ENCODE data around the gene DRD4. TPM values are rescaled to one million over a fixed set of nuclear protein-coding genes. Genes with fewer than 3 reads are reported as not detected.

Gene DRD4
- total and polyA plus RNA-seq, 4 experiments from 2014 or later = 0.64 to 1.0 TPM; not detected in 2

GRCh38 chr11:655036-655726 lies 18.1 kb downstream of the DRD4 start:
- H3K4me3 Mint-ChIP-seq = no peak overlapping the region
- peaks cover 15 to 17% of the 10 kb centered on the region in 2 donors for H3K36me3 Mint-ChIP-seq
- no peaks in the 10 kb centered on the region for H3K36me3 ChIP-seq (ENCODE audit: insufficient read depth, low read length)
- no peaks in the 10 kb centered on the region for H3K4me1 ChIP-seq (ENCODE audit: insufficient read depth, low read length)
- intact Hi-C loops (cut with micrococcal nuclease) = no loop called here
- no peaks in the 10 kb centered on the region for H3K27me3 ChIP-seq (ENCODE audit: insufficient read depth, low read length)
- H3K27ac Mint-ChIP-seq = no peak overlapping the region
- no peaks in the 10 kb centered on the region for H3K9me3 ChIP-seq (ENCODE audit: control insufficient read depth in 1 of 2, low read length in 2 of 2)
- H3K27me3 Mint-ChIP-seq = no peaks in the 10 kb centered on the region
- no peaks in the 10 kb centered on the region for H3K9me3 Mint-ChIP-seq
- H3K27ac ChIP-seq (ENCODE audit: low read depth, low read length) = no peak overlapping the region
- peaks cover 0 to 3% (median 0%) of the 10 kb centered on the region in 4 donors for H3K4me1 Mint-ChIP-seq
- no peak for DNase-seq
- ChIA-PET CTCF (ENCODE audit: partially characterized antibody) (interaction anchor here (1.9 kb wide), 1 partner anchor 11 kb away, joined by 8 read pairs; no protein-coding TSS in a partner anchor), POLR2A (ENCODE audit: partially characterized antibody) (interaction anchor here (1.3 kb wide), 1 partner anchor 92 kb away, joined by 4 read pairs; the partner anchor contains the start of gene TALDO1)
- H3K4me3 ChIP-seq (ENCODE audit: low read length in 2 of 2) = no peak overlapping the region

GRCh38 chr11:656426-656825 lies 19.4 kb downstream of the DRD4 start:
- CTCF ChIA-PET (ENCODE audit: partially characterized antibody) = interaction anchor here (1.3 to 1.9 kb wide), 2 partner anchors 10 to 15 kb away, joined by 3 to 8 read pairs; no protein-coding TSS in a partner anchor
- POLR2A ChIA-PET (ENCODE audit: partially characterized antibody) = interaction anchor here (0.7 kb wide), 1 partner anchor 72 kb away, joined by 3 read pairs; no protein-coding TSS in a partner anchor

GRCh38 chr11:656866-657265 lies 19.8 kb downstream of the DRD4 start:
- no peak overlapping the region for H3K4me3 ChIP-seq (ENCODE audit: low read length in 2 of 2)
- no peak for DNase-seq
- H3K4me3 Mint-ChIP-seq = no peak overlapping the region
- H3K27ac Mint-ChIP-seq = no peak overlapping the region
- H3K36me3 Mint-ChIP-seq = peaks cover 10 to 15% of the 10 kb centered on the region in 2 donors
- intact Hi-C loops (cut with micrococcal nuclease) = no loop called here
- POLR2A ChIA-PET (ENCODE audit: partially characterized antibody) = no interaction called here
- H3K4me1 ChIP-seq (ENCODE audit: insufficient read depth, low read length) = no peaks in the 10 kb centered on the region
- H3K36me3 ChIP-seq (ENCODE audit: insufficient read depth, low read length) = peaks cover 4% of the 10 kb centered on the region
- no peaks in the 10 kb centered on the region for H3K9me3 ChIP-seq (ENCODE audit: control insufficient read depth in 1 of 2, low read length in 2 of 2)
- peaks cover 0 to 1% (median 0%) of the 10 kb centered on the region in 4 donors for H3K4me1 Mint-ChIP-seq
- CTCF ChIA-PET (ENCODE audit: partially characterized antibody) = interaction anchor here (1.3 to 1.9 kb wide), 2 partner anchors 9 to 15 kb away, joined by 3 to 8 read pairs; no protein-coding TSS in a partner anchor
- no peaks in the 10 kb centered on the region for H3K27me3 Mint-ChIP-seq
- no peak overlapping the region for H3K27ac ChIP-seq (ENCODE audit: low read depth, low read length)
- no peaks in the 10 kb centered on the region for H3K27me3 ChIP-seq (ENCODE audit: insufficient read depth, low read length)
- no peaks in the 10 kb centered on the region for H3K9me3 Mint-ChIP-seq

More at GRCh38 chr11:656426-656825, 19.4 kb downstream of the DRD4 start:
- Mint-ChIP-seq H3K4me3 (no peak overlapping the region), H3K9me3 (no peaks in the 10 kb centered on the region), H3K27ac (no peak overlapping the region), H3K36me3 (peaks cover 13 to 16% of the 10 kb centered on the region in 2 donors), H3K27me3 (no peaks in the 10 kb centered on the region), H3K4me1 (peaks cover 0 to 1% (median 0%) of the 10 kb centered on the region in 4 donors)
- no peaks in the 10 kb centered on the region for H3K9me3 ChIP-seq (ENCODE audit: control insufficient read depth in 1 of 2, low read length in 2 of 2)
- H3K27me3 ChIP-seq (ENCODE audit: insufficient read depth, low read length) = no peaks in the 10 kb centered on the region
- no peak overlapping the region for H3K27ac ChIP-seq (ENCODE audit: low read depth, low read length)
- no peak for DNase-seq
- intact Hi-C loops (cut with micrococcal nuclease) = no loop called here
- H3K4me1 ChIP-seq (ENCODE audit: insufficient read depth, low read length) = no peaks in the 10 kb centered on the region
- H3K36me3 ChIP-seq (ENCODE audit: insufficient read depth, low read length) = peaks cover 4% of the 10 kb centered on the region
- H3K4me3 ChIP-seq (ENCODE audit: low read length in 2 of 2) = no peak overlapping the region

- Mint-ChIP-seq H3K9me3 (no peaks in the 10 kb centered on the region), H3K4me1 (peaks cover 0 to 2% (median under 1%) of the 10 kb centered on the region in 4 donors), H3K27me3 (no peaks in the 10 kb centered on the region), H3K4me3 (no peak overlapping the region), H3K27ac (no peak overlapping the region), H3K36me3 (peaks cover 6 to 17% of the 10 kb centered on the region in 2 donors)
- no peaks in the 10 kb centered on the region for H3K27me3 ChIP-seq (ENCODE audit: insufficient read depth, low read length)
- DNase-seq = no peak
- H3K36me3 ChIP-seq (ENCODE audit: insufficient read depth, low read length) = peaks cover 4% of the 10 kb centered on the region
- H3K27ac ChIP-seq (ENCODE audit: low read depth, low read length) = no peak overlapping the region
- H3K9me3 ChIP-seq (ENCODE audit: control insufficient read depth in 1 of 2, low read length in 2 of 2) = no peaks in the 10 kb centered on the region
- ChIA-PET POLR2A (ENCODE audit: partially characterized antibody) (no interaction called here), CTCF (ENCODE audit: partially characterized antibody) (no interaction called here)
- H3K4me1 ChIP-seq (ENCODE audit: insufficient read depth, low read length) = no peaks in the 10 kb centered on the region
- H3K4me3 ChIP-seq (ENCODE audit: low read length in 2 of 2) = no peak overlapping the region
- intact Hi-C loops (cut with micrococcal nuclease) = no loop called here
These were observed 20.6 kb downstream of the DRD4 start for GRCh38 chr11:657691-658126.

GRCh38 chr11:659532-660085 lies 22.5 kb downstream of the DRD4 start:
- intact Hi-C loops (cut with micrococcal nuclease) = no loop called here
- CTCF ChIA-PET (ENCODE audit: partially characterized antibody) = interaction anchor here (1.5 to 3.1 kb wide), 3 partner anchors 13 to 88 kb away, joined by 3 to 28 read pairs (median 3); partner anchors contain the start of gene TALDO1

GRCh38 chr11:660281-660680 lies 23.2 kb downstream of the DRD4 start:
- H3K36me3 Mint-ChIP-seq = peaks cover 2 to 18% of the 10 kb centered on the region in 2 donors
- peaks cover 0 to 3% (median under 1%) of the 10 kb centered on the region in 4 donors for H3K4me1 Mint-ChIP-seq
- POLR2A ChIA-PET (ENCODE audit: partially characterized antibody) = interaction anchor here (1.1 kb wide), 1 partner anchor 124 kb away, joined by 3 read pairs; the partner anchor contains the start of gene HRAS
- no peak for DNase-seq
- Histone ChIP-seq H3K4me1 (ENCODE audit: insufficient read depth, low read length) (no peaks in the 10 kb centered on the region), H3K9me3 (ENCODE audit: control insufficient read depth in 1 of 2, low read length in 2 of 2) (no peaks in the 10 kb centered on the region), H3K27ac (ENCODE audit: low read depth, low read length) (no peak overlapping the region), H3K36me3 (ENCODE audit: insufficient read depth, low read length) (peaks cover 10% of the 10 kb centered on the region), H3K4me3 (ENCODE audit: low read length in 2 of 2) (no peak overlapping the region), H3K27me3 (ENCODE audit: insufficient read depth, low read length) (no peaks in the 10 kb centered on the region)
- intact Hi-C loops (cut with micrococcal nuclease) = no loop called here
- no peaks in the 10 kb centered on the region for H3K27me3 Mint-ChIP-seq
- CTCF ChIA-PET (ENCODE audit: partially characterized antibody) = interaction anchor here (1.2 to 3.1 kb wide), 4 partner anchors 14 to 104 kb away, joined by 3 to 28 read pairs (median 3); partner anchors contain the start of gene TALDO1
- H3K4me3 Mint-ChIP-seq = no peak overlapping the region
- H3K9me3 Mint-ChIP-seq = no peaks in the 10 kb centered on the region
- peak overlapping the region in 1 of 7 donors; percentile 31 for H3K27ac Mint-ChIP-seq

More at GRCh38 chr11:659532-660085, 22.5 kb downstream of the DRD4 start:
- peaks cover 0 to 3% (median under 1%) of the 10 kb centered on the region in 4 donors for H3K4me1 Mint-ChIP-seq
- H3K9me3 Mint-ChIP-seq = no peaks in the 10 kb centered on the region
- POLR2A ChIA-PET (ENCODE audit: partially characterized antibody) = no interaction called here
- peaks cover 0 to 18% of the 10 kb centered on the region in 2 donors for H3K36me3 Mint-ChIP-seq
- H3K36me3 ChIP-seq (ENCODE audit: insufficient read depth, low read length) = peaks cover 10% of the 10 kb centered on the region
- H3K27ac Mint-ChIP-seq = peak overlapping the region in 1 of 7 donors; percentile 31
- no peak overlapping the region for H3K27ac ChIP-seq (ENCODE audit: low read depth, low read length)
- no peaks in the 10 kb centered on the region for H3K9me3 ChIP-seq (ENCODE audit: control insufficient read depth in 1 of 2, low read length in 2 of 2)
- H3K4me1 ChIP-seq (ENCODE audit: insufficient read depth, low read length) = no peaks in the 10 kb centered on the region
- H3K27me3 ChIP-seq (ENCODE audit: insufficient read depth, low read length) = no peaks in the 10 kb centered on the region
- H3K27me3 Mint-ChIP-seq = no peaks in the 10 kb centered on the region
- no peak for DNase-seq
- H3K4me3 ChIP-seq (ENCODE audit: low read length in 2 of 2) = no peak overlapping the region
- H3K4me3 Mint-ChIP-seq = no peak overlapping the region
